NCI-H2081 treated with DMSO at 0.1 percent for 48 hours (cell line): Measurements from ENCODE around the gene PHEX.
"Not testable (repeated sequence)": the region's sequence is repeated elsewhere in the genome, so short reads cannot be mapped to it uniquely, and the experiment has no call there.

ENCODE experiments used
- DNase-seq: peaks from one replicate; lab custom pipeline; 2025; lab: John Stamatoyannopoulos, UW

Gene PHEX

DNA sequence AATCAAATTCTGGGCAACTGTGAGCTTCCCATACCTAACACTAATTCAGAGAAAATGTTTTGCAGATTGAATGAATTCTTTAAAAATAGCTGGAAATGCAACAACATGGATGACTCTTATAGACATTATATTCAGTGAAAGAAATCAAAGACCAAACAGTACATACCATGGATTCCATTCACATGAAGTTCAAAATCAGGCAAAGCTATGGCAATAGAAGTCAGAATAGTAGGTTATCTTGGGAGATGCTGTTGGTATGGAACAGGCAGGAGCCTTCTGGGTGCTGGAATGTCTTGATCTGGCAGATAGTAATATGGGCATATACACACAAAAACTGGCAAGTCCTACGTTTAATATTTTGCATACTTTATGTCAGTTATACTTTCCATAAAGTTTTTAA, 215.0 kb downstream of the PHEX start:
- DNase-seq = no peak

DNA sequence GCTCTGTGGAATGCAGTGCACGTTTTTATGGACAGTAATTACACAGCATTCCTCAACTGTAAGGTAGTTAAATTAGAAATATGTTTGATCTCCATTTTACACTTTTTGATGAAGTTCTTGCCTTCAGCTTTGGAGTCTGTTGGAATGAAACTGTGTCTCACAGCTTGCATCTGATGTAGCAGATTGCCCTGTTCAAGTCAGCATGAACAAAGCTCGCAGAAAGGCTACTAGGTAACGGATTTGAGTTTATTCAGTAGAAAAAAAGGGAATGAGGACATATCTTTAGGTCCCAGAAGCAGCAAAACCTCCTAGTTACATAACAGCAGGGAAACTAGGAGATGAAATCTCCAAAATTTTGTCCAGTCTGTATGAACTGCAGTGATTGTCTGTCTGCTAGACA, 216.3 kb downstream of the PHEX start:
- no peak for DNase-seq

DNA sequence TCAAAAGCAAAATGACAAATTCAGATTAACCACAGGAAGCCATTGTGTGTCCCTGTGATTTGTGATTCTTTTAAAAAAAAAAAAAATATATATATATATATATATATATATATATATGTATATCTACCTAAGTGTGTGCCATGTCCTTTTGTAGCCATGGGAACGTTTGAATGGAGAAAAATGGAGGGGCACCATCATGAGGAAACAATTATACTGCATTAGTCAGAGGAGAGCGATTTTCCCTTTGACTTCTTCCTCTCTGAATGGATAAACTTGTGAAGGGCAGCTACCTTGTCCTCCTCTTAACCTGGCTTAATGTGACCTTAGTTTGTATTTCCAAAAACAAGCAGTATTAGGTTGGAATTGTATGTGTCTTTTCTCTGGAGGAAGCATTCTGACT, 217.2 kb downstream of the PHEX start:
- no peak for DNase-seq

DNA sequence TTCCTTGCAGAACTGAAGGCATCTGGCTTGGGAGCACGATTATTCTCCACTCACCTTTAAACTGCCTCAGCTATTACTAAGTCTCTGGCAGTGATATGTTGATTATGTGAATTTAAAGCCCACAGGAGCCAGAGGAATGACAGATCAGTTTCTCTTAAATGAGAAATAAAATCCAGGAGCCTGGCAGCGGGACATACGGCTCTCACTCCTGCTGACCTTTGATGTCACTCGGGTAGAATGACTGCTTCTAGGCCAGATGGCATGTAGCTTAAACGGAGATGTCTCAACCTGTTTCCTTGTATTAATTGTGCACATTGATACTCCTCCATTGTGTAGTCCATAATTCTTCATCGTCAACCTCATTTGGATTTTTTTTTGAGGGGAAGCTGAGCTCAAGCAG, 236.6 kb downstream of the PHEX start:
- DNase-seq = no peak

DNA sequence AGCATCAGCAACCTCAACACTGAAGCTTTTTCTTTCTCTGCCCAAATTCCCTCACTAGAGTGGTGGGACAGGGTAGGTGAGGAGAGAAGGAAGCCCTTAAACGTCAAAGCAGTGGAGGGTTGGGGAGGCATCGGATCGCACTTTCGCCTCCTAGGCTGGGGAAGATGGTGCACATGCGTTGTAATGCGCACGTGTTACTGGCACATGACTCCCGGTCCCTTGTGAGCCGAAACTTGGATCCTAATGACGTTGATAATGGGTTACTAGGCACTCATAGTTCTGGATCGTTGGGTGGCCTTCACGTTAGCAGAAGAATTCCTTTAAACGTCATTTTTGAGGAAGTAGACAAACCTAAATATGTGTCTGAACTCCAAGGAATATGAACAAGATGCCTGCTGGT, 240.5 kb downstream of the PHEX start, which contains the start of gene CBLL2:
TSS of gene CBLL2 (plus strand) at position 301 of the 400 bp plus-strand sequence. CDS start at position 380, 79 bp downstream.
- no peak for DNase-seq

DNA sequence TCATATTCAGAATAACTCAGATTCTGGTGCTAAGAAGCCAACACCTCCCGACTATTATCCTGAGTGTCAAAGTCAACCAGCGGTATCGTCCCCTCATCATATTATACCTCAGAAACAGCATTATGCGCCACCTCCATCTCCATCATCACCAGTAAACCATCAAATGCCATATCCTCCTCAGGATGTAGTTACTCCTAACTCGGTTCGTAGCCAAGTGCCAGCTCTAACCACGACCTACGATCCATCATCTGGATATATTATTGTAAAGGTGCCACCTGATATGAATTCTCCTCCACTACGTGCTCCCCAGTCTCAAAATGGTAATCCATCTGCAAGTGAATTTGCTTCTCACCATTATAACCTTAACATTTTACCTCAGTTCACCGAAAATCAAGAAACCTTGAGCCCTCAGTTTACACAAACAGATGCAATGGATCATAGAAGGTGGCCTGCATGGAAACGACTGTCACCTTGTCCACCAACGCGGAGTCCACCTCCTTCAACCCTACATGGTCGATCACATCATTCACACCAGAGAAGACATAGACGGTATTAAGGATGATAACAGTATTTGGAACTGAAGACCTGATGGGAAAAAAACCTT, 241.7 kb downstream of the PHEX start:
- no peak for DNase-seq

DNA sequence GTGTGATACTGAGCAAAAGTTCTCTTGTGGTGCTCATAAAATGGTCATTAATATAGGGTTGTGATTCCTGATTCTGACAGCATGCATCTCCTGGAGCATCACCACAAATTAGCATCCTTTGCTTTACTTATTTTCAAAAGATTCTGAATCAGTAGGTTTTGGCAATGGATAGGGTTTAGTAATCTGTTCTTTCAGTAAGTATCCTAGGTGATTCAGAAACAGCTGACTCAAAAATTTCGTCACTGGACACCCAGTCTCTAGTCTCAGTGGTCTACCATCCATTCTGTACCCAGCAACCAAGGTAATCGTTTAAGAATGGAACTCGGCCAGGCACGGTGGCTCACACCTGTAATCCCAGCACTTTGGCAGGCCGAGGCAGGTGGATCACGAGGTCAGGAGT, 244.7 kb downstream of the PHEX start:
- DNase-seq = no peak

DNA sequence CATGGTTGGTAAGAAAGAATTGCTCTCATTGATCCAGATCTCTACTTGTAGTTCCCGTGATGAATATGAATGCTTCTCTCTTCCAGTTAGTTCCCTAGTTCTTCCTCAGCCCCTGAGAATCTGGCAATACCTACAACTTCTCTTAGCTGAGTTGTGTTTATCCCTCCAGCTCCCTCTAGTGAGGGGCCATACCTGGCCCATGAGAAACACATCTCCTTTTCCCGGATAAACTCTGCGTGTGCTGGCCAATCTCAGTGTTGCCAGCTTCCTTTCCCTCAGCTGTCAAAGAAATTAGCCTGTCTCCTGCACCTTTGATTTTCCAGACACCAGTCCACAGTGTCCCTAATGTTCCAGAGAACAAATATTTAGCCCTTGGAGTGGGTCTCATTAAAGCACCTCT, 246.2 kb downstream of the PHEX start:
- DNase-seq = no peak

DNA sequence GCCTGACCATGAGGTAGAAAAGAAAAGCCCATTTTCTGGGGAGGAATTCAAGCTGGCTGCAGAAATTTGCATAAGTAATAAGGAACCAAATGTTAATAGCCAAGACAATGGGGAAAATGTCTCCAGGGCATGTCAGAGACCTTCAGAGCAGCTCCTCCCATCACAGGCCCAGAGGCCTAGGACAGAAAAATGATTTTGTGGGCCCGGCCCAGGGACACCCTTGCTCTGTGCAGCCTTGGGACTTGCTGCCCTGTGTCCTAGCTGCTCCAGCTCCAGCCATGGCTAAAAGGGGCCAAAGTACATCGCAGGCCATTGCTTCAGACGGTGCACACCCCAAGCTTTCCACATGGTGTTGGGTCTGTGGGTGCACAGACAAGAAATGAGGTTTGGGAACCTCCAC, 257.1 kb downstream of the PHEX start:
- not testable (repeated sequence) for DNase-seq

DNA sequence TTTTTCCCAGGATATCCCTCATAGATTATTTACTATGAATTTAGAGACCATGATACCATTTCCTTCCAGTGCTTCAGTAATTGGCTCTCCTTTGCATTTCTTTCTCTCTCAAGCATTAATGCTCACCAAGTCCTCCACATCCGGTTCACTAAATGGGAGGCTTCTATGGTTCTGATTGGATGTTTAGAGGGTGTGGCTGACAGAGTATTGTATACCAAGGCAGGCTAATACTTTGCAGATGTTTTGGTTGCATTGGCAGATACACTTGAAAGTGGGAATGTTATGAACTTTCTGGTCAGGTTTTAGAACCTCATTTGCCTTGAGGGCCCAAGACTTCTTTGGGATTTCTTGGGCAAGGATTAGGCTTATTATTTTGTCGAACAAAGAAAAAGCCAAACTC, 264.7 kb downstream of the PHEX start:
- no peak for DNase-seq

DNA sequence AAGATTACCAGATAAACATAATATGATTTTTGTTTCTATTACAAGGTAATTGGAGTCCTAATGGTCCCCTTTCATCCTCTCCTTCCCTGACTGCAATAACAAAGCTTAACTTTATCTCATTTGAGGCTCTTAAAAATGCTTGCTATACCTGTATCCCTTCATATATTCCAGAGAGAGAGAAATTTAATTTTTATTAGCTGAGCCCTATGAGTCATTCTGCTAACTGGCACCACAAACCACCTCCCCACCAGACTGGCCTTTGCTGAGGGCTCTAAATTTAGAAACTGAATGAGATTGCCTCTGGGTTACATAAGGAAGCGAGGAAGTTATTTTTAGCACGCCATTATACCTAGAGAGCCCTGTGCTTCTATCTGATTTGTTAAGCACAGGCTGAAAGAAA, 268.0 kb downstream of the PHEX start:
- DNase-seq = no peak
